Measurements from ENCODE around the gene LRRC8E.

DNA sequence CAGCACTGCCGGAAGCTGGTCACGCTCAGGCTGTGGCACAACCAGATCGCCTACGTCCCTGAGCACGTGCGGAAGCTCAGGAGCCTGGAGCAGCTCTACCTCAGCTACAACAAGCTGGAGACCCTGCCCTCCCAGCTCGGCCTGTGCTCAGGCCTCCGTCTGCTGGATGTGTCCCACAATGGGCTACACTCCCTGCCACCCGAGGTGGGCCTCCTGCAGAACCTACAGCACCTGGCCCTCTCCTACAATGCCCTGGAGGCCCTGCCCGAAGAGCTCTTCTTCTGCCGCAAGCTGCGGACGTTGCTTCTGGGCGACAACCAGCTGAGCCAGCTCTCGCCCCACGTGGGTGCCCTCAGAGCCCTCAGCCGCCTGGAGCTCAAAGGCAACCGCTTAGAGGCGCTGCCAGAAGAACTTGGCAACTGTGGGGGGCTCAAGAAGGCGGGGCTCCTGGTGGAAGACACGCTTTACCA is 12.1 kb downstream of the LRRC8E start:
- TF ChIP-seq, protein P1, sequence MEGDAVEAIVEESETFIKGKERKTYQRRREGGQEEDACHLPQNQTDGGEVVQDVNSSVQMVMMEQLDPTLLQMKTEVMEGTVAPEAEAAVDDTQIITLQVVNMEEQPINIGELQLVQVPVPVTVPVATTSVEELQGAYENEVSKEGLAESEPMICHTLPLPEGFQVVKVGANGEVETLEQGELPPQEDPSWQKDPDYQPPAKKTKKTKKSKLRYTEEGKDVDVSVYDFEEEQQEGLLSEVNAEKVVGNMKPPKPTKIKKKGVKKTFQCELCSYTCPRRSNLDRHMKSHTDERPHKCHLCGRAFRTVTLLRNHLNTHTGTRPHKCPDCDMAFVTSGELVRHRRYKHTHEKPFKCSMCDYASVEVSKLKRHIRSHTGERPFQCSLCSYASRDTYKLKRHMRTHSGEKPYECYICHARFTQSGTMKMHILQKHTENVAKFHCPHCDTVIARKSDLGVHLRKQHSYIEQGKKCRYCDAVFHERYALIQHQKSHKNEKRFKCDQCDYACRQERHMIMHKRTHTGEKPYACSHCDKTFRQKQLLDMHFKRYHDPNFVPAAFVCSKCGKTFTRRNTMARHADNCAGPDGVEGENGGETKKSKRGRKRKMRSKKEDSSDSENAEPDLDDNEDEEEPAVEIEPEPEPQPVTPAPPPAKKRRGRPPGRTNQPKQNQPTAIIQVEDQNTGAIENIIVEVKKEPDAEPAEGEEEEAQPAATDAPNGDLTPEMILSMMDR (IDR thresholded peaks at IDR 0.05; ENCODE audit: low read depth, low read length), result no peak
- TF ChIP-seq POLR2A (IDR thresholded peaks at IDR 0.05; ENCODE audit: extremely low read depth, insufficient read length) (no peak), MAX (IDR thresholded peaks at IDR 0.05; ENCODE audit: low read depth, low read length) (no peak)
